Muscle of back (tissue), 11 donors: ENCODE data around the gene IGF2R. TPM values are rescaled to one million over a fixed set of nuclear protein-coding genes. Genes with fewer than 3 reads are reported as not detected.
A peak's percentile ranks its signal among the peaks of the same experiment; 100 is the strongest.

Experiments used
- DNase-seq, 3 donors: peaks; one replicate each; pipeline versions ENCODE4 v3.0.0 to v3.0.0-alpha.2; 2013
- polyA plus RNA-seq, 10 donors: library from polyadenylated mRNA; unstranded; fragments of 120-200 nt; gene quantifications; one replicate each; pipeline ENCODE4 v1.2.1, GENCODE V29; 2013; ENCODE audit not compliant: insufficient read length in 10 of 10

IGF2R gene
- polyA plus RNA-seq, 10 donors = 114 to 143 (median 129) TPM

- DNase-seq = no peak
Observed at GRCh38 chr6:160014869-160015182, 45.9 kb downstream of the IGF2R start.

GRCh38 chr6:160015778-160016684 is 47.1 kb downstream of the IGF2R start:
- no peak for DNase-seq

GRCh38 chr6:160022101-160022500 is 53.2 kb downstream of the IGF2R start:
- no peak for DNase-seq

GRCh38 chr6:160022793-160023192 is 53.9 kb downstream of the IGF2R start:
- DNase-seq = no peak

- no peak for DNase-seq
Observed at GRCh38 chr6:160024152-160024551, 55.3 kb downstream of the IGF2R start.

- no peak for DNase-seq
Observed at GRCh38 chr6:160027076-160027475, 58.2 kb downstream of the IGF2R start.

GRCh38 chr6:160027931-160028330 is 59.0 kb downstream of the IGF2R start:
- DNase-seq = no peak

- DNase-seq = no peak
Observed at GRCh38 chr6:160028487-160029275, 59.8 kb downstream of the IGF2R start.

- no peak for DNase-seq
Observed at GRCh38 chr6:160029525-160029924, 60.6 kb downstream of the IGF2R start.

- DNase-seq = peak; percentile 95 to 96 (median 95)
Observed at GRCh38 chr6:160030103-160030502, 61.2 kb downstream of the IGF2R start.

- DNase-seq = no peak
Observed at GRCh38 chr6:160031442-160031841, 62.6 kb downstream of the IGF2R start.

- no peak for DNase-seq
Observed at GRCh38 chr6:160031871-160032270, 63.0 kb downstream of the IGF2R start.

GRCh38 chr6:160032538-160032937 is 63.7 kb downstream of the IGF2R start:
- no peak for DNase-seq

- peak in 2 of 3 donors; percentile 28 to 76 for DNase-seq
Observed at GRCh38 chr6:160034036-160034930, 65.4 kb downstream of the IGF2R start.

GRCh38 chr6:160035241-160035640 is 66.4 kb downstream of the IGF2R start:
- DNase-seq = no peak

GRCh38 chr6:160035693-160036330 is 66.9 kb downstream of the IGF2R start:
- no peak for DNase-seq

GRCh38 chr6:160036331-160036695 is 67.4 kb downstream of the IGF2R start:
- no peak for DNase-seq

- peak in 2 of 3 donors; percentile 30 to 40 for DNase-seq
Observed at GRCh38 chr6:160036790-160037206, 67.9 kb downstream of the IGF2R start.

- DNase-seq = no peak
Observed at GRCh38 chr6:160038479-160038878, 69.6 kb downstream of the IGF2R start.

- no peak for DNase-seq
Observed at GRCh38 chr6:160039441-160039840, 70.6 kb downstream of the IGF2R start.

- DNase-seq = no peak
Observed at GRCh38 chr6:160040055-160040454, 71.2 kb downstream of the IGF2R start.
